ENCODE results near the gene SSBP3.

SSBP3 gene

DNA sequence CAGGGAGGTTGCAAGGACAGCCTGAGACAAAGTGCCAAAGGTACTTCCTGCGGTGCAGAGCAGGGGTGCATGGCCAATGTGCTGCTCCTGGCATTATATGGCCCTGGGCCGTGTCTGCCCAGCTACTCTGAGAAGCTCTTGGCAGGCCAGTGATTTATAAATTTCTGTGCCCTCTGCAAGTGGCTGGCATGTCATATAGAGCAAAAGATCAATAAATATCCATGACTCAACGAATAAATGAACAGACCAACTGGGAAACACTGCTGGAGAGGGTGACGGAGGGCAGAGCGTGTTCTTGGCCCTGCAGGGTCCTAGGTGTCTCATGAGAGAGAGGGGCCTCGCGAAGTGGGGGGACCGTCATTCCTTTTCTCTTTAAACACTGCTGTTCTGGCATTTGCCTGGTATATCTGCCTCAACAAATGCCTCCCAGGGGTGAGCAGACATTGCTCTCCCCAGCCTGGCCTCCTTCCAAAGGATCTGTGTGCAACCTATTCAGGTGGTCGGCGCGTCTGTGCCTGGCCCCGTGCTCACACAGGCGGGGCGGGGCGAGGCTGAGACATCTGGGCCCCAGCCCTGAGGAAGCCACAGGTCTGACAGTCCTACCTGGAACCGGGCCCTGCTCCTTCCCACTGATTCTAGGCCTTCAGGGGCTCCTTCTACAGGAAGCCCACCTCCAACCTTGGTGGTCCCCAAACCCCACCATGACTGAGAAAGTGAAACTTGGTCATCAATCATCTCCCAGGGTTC is 123.9 kb downstream of the SSBP3 start:
- DNase-seq, result no peak

DNA sequence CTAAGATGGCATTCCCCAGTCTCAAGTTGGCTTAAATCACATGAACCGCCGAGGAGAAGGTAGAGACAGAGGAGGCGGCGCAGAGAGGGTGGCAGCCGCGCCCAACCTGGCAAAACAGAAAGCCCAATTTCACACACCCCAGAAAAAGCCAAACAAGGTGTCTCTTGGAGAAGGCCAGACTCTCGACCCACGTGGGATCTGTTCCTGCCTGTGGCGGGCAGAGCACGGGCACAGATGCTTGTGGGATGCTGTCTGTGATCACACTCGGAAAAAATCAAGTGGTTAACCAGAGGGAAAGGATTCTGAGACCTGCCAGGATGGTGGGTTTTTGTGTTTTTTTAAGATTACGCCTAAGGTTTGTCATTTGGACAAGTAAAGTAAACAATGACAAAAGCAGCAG is 125.5 kb downstream of the SSBP3 start:
- no peak for DNase-seq

DNA sequence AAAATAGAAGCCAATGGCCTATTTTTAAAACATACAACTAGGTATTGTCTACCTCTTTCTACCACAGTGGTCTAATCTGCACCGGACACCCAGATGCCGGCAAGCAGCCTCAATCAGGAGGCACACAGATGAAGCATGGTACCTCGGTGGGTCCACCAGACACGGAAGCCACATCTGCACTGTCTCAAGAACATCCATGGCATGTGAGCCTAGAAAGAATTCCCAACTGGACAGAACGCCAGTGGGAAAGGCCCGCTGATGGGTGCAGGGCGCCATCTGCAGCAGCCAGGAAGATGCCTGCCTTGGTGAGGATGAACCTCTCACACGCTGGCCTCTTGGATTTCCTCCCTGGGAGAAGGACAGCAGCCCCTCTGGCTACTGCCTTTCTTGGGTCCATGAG is 126.7 kb downstream of the SSBP3 start:
- no peak for DNase-seq

DNA sequence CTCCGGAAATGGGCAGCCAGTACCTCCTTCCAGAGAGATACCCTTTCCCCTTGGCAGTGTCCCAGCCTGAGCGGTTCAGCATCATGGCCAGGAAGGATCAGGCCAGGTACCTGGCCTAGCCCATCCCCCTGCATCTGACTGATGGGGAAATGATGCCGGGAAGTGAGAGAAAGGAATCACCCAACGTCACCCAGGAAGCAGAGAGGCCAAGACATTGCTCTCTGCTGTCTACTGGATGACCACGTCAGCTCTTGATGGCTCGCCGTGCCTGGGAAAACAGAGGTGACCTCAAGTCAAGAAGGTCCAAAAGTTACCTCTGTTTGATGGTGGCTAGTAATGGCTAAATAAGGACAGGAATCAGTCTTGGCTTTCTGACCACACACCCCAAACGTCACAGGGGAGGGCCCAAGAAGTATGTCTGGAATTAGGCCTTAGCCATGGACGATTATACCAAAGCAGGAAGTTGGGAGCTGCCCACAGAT is 127.2 kb downstream of the SSBP3 start:
- DNase-seq, result no peak

DNA sequence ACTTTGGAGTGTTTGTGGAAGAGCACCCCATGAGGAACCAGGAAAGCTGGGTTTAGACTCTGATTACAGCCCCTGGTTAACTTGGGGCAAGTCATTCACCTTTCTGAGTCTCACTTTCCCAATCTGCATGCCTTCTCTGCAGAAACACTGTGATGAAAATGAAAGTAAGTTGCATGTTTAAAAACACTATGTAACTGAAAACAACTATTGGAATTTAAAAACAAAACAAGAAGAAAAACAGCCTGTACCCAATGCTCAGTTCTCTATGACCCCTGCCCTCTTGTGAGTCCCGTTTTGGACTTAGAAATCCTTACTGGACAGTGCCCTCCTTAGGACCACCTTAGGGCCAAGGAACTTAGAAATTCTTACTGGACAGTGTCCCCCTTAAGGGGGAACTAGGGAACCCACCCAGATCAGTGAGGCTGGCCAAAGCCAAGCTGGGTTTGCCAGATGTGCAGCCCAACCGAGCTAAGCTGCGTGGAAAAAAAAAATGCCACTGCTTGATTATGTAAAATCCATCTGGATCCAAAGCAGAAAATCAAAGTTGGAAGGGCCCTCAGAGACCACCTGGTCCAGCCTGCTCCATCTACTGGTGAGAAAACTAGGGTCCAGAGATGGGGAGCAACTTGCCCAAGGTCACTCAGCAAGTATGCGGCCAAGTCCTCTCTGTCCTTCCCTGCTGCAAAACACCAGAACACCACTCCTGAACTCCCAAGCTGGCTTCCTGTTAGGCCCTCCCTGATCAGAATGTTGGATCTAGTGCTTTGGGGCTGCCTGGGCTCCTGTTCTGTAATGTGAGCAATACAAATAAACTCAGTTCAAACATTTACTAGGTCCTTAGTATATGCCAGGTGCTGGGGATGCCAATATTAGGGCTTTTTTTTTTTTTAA is 128.5 kb downstream of the SSBP3 start:
- no peak for DNase-seq

DNA sequence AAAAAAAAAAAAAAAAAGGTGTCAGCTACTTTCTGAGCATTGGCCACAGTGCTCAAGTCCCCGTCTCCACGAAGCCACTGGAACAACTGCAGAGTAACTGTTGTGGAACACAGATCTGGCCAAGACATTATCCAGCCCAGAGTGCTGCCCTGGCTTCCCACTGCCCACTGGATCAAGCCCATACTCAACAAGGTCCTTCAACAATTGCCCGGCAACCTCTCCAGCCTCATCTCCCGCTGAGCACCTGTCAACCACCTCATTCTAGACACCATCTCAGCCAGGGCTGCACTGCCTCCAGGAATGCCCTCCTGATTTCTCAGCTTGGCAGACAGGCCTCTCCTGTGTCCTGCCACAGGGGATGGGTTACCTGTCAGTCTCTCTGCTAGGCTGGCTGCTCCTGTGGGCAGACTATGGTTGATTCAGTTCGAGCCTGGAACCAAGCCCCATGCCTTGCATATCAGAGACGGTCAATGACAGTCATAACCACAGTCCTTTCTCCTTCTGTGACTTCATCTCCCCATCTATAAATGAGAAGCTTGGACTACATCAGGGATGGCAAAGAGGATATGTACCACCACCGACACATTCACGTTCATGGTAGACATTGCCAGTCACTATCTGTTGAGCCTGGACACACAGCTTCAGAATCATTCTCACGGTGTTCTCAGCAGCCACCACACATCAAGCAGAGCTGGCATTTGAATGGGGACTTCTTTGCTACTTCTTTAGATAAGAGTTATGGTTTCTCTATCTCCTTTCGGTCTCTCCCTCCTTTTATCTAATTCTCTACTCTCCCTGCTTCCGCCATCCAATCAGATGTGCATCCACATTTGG is 129.4 kb downstream of the SSBP3 start:
- no peak for DNase-seq

DNA sequence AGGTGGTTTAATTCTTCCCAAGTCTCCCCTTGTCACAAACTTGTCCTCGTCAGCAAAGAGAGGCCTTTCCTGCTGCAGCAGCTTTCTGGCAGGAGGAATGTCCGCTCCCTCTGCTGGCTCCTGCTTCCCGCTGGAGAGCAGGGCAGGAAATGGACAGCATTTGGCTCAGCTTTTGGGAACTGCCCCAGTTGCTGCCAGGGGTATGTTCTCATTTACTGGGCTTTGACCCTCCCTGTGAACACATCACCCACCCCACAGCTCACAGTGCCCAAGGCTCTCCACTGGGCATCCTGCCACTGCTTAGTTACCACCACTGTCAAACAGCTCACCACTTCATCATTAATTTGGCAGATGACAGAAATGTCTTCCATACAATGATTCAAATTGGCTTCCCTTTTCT is 130.8 kb downstream of the SSBP3 start:
- DNase-seq, result no peak

DNA sequence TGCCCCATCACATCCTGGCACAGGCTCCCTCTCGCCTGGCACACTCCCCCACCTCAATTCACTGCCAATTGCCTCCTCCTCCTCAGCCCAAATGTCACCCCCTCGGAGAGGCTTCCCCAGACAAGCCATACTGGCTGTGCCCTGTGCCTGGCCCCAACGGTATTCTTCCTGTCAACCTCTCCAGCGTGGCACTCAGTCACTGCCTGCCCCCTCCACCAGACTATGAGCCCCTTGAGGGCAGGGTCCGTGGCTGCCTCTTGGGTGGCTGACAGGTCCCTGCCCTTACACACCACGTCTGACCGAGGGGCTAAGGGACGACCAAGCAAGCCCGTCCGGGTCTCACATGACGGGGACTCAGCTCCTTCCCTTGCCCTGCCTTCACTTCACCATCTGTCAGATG is 131.3 kb downstream of the SSBP3 start:
- DNase-seq, result no peak

DNA sequence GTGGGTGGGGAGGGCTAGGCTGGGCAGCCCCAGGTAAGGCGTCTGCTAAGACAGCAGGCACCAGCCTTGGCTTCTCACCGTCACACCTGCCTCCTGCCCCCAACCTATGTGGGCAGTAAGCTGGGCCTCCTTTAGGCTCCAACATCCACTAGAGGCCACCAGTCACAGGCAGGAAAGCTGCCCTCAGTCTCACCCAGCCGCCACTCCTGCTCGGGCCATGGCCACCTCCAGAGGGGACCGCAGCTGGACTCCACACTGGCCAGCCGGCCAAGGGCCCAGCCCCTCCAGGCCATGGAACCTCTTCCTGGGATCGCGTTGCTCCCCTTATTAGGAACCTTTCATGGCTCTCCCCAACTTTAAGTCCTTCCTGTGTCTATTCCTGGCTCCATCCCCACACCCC is 131.7 kb downstream of the SSBP3 start:
- DNase-seq, result no peak

DNA sequence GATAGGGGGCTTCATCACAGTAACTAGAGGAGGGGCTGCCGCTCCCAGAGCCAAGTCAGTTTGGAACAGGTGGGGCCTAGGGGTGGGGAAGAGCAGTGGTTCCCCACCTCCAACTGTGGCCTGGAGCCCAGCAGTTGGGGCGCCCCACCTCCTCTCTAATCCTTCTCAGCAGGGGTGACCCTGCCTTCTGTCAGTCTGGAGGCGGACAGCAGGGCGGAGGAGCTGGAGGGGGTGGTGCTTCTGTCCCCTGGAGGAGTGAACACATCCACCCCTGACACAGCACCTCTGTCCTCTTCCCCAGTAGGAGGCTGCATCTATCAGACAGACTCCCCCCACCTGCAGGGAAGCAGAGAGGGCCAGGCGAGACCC is 132.4 kb downstream of the SSBP3 start:
- no peak for DNase-seq

DNA sequence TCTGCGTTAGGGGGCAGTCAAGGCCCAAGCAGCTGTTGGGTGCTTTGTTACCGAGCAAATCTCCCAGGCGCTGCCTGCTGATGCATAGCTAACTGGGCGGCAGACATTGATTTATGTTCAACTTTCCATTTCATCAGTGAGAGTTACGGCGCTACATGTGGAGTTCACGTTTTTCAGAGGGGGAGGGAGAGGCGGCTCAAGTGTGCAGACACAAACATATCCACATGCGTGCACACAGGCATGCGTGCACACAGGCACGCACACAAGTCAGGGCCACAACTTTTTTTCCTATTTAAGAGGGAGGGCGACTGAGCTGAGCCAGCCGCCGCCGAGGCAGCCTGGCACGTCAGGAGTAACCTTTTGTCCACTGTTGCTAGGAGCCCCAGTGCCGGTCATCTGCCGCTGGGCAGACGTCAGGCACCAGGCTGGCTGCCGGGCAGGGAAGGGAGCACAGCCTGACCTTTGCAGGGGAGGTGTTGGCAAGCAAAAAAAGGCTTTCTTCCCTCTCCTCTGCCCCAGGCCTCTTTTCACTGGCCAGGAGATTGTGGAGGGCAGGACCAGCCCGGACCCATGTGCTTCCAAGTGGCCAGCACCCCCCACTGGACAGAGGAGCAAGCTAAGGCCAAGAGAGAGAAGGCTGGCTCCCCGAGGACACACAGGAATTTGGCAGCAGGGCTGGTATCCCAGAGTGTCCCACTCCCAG is 133.0 kb downstream of the SSBP3 start:
- DNase-seq, result no peak

DNA sequence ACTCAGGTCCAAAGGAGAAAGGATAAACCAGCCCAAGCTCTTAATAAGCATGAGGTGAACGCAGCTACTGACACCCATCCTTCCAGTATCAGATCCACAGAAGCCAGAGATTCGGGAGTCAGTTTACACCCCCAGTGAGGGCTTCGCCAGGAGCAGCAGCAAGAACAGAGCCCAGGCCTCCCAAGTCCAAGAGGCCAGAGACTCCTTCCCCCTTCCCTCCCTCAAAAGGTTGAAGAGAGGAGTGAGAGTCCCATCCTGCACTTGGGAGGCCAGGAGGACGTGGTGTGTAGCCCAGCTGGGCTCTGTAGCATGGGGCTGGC is 133.5 kb downstream of the SSBP3 start:
- no peak for DNase-seq

DNA sequence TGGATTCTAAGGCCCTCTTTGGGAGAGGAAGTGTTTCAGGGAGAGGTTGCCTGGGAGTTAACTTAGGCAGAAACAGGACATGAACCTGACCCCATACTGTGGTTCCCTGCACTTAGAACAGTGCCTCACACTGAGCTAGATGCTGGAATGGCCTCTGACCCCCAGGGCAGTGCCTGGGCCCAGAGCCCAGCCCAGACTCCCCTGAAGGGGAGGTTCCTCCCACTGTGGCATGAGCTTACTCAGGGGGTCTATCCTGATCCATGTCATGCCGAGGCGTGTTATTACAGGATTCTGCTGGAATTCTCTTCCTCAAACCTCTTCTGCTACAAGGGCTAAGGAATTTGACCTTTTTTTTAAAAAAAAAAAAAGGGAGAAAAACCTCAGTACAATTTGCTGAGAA is 134.1 kb downstream of the SSBP3 start:
- DNase-seq, result no peak

DNA sequence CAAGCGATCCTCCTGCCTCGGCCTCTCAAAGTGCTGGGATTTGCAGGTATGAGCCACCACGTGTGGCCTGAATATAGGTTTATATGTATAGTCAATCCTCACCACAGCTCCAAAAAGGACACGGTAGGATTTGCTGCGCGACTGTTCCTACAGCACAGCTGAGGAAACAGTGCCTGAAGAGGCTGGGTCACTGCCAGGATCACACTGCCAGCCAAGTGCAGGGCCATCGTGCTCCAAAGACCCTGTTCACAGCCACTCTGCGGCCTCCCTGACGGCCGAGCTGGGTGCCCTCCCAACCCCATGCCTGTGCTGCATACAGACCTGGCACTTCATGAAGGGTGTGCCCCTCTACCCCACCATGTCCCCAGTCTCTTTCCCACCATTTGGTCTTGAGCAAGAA is 134.9 kb downstream of the SSBP3 start:
- no peak for DNase-seq

DNA sequence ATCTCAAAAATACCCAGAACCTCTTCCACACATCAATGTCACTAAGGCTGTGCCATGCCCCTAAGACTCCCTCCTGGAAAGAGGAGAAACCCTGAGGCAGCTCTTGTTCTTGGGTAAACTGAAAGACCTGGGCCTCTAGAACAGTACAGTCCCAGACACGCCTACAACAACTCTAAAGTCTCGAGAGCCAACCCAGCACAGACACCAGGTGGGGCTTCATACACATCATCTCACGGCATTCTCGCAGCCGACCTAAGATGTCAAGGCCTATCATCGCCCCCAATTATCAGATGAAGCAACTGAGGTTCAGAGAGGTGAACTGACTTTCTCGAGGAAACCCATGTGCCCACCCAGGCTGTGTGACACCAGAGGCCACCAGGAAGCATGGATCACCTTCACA is 135.7 kb downstream of the SSBP3 start:
- no peak for DNase-seq

DNA sequence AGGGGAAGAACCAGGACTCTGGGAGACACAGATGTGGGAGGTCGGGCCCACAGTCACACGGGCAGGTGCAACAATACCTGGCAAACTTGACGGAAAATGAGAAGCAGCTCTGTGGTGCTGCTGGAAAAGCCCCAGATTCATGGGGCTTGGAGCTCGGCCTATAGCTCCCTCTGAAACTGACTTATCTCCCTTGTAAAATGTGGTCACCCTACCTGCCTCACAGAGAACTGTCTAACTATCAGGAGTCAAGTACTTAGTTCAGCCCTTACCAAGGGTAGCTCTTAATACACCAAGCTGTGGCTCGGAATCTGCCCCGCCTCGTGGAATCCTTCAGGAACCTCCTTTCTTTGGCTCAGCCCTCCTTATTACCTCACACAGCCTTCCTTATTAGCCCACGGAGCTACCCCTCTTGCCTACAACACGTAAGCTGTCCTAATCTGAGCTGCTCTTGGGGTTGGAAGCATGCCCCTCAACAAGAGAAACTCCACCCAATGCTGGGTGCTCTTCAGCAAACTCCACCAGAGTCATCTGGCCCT is 137.4 kb downstream of the SSBP3 start:
- no peak for DNase-seq

DNA sequence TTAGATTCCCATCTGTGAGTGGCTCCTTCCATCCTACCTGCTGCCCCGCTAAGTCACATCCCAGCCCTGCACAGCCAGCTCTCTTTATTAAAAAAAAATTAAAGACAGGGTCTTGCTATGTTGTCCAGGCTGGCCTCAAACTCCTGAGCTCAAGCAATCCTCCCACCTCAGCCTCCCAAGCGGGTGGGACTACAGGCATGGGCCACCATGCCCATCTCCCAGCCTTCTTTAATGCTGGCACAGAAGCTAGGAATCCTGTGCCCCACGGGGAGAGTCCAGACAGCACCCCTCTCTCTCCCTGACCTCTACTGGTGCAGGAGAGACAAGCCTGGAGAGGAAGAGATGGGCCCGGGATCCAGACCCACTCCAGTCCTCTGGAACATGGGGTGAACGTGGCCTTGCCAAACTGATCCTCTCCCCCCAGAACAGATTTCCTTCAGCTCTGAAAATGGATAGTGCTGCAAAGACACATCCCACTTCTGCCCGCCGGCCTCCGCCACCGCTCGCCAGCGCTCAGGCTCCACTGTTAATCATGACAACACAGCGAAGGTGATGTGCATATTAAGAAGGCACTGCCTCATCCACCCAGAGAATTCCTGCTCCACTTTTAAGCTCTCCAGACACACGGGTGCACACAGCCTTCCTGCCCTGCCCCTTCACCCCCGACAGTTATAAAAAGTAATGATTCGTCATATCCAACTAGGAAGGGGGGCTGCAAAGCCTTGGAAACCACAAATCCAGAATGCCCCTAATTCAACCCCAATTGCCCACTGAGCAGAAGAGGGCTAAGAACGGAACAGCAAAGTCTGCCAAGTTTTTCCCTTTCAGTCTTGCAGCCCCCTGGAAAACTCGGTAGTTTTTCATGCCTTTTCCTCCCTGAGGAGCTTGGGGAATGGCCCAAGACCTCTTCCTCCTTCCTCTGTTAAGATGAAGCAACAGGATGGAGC is 138.1 kb downstream of the SSBP3 start:
- DNase-seq, result no peak

DNA sequence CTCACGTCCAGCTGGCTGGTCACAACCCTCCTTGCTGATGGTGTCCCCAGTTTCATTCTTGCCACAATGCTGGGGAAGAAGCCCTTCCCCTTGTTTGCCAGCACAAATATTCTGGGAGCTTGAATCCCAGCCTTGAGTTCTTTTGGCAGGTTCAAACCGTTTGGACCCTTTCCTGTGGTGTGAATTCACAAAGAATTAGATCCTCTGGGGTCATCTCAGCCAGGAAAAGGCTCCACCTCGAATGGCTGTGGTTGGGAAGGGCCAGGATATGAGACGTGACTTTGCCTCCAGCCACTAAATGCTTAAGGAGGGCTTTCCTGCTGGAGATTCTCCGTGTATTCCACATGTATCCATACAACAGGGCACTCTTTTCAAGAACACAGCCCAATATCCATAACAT is 139.3 kb downstream of the SSBP3 start:
- DNase-seq, result no peak

DNA sequence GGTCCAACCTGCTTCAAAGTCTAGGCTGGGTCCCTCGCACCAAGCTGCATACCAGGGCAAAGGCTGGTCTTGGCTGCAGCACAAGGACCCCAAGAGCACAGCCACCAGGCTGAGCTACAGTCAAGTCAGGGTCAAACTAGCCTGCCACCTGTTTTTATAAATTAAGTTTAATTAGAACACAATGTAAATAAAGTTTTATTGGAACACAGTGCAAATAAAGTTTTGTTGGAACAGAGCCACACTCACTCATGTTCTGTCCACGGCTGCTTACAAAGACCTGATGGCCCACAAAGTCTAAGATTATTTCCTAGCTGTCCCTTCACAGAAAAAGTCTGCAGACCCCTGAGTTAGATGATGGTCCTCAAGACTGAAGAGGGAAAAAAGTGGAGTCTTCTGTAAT is 140.0 kb downstream of the SSBP3 start:
- no peak for DNase-seq

DNA sequence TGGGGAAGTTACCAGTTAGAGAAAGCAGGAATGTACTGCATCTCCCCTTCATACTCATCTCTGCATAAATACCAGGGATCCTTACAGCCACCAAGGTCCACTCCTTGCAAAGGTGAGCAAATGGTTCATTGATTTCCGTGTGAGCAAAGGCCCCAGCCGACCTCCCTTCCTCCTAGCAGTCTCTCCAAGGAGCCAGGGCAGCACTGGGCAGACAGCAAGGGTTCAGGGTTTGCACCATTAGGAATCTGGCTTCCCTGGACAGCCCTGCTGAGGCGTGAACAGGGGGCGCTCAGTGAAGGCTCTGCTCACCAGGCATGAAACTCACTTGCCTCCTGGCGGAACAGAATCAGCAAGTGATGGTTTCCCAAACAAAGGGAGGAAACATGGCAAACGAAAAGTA is 140.5 kb downstream of the SSBP3 start:
- no peak for DNase-seq

DNA sequence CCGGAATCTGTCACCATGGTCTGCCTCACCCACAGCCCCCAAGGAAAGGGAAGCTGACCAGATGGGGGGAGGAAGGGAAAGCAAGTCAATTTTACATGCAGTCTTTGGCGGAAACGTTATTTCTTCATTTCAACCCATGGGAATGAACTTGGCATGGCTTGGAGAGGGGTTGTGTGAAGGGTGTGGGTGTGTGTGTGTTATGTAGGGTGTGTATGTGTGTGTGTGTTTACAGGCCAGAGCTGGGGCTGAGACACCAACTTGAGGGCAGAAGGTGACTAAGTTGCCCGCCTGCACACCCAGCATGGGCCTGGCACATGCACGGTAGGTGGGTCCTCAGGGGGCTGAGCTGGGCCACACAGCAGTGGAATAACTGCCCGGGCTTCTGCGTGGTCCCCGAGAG is 141.1 kb downstream of the SSBP3 start:
- no peak for DNase-seq

Data from AML-193 (cell line).